Adrenal gland (tissue), 5 donors: ENCODE measurements around the gene SMYD1.

Source experiments
- POLR2A ChIP-seq, 2 donors: fragments of 450-650 bp; IDR thresholded peaks; one replicate each; pipeline ENCODE4 v1.6.1; 2017; ENCODE audit warnings: antibody characterized with exemption in 2 of 2, mild to moderate bottlenecking in 2 of 2, moderate library complexity in 1 of 2
- TF ChIP-seq, protein P1 (sequence below), 6 experiments: fragments of 450-650 bp in 4 of 6; fragments of 200-600 bp in 2 of 6; sonication (generic) in 1 of 6; IDR thresholded peaks; 1 replicate in 5 of 6; 2 replicates in 1 of 6; pipeline versions ENCODE4 v1.5.1 to v1.8.0; 2016 to 2021; ENCODE audit warnings: antibody characterized with exemption in 6 of 6, mild to moderate bottlenecking in 2 of 6, moderate library complexity in 1 of 6
- donor health status: DM: no; HTN: no; CAD: no.

DNA sequence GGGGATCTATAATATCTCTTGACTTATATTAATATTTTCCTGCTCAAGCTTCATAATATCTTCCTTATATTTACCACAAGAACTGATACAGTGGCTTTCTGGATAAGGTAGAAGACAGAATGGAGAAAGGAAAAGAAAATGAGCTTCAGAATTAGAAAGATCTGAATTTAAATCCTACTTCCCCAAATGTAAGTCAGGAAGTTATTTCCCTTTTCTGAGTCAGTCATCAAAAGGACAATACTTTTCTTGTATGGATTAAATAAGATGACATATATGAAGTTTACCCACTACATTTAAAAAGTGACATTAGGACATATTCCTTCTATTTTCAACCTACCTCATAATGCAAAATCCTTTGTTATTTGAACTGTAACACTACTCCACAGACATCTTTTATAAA, 31.0 kb upstream of the SMYD1 start:
- TF ChIP-seq, protein P1, sequence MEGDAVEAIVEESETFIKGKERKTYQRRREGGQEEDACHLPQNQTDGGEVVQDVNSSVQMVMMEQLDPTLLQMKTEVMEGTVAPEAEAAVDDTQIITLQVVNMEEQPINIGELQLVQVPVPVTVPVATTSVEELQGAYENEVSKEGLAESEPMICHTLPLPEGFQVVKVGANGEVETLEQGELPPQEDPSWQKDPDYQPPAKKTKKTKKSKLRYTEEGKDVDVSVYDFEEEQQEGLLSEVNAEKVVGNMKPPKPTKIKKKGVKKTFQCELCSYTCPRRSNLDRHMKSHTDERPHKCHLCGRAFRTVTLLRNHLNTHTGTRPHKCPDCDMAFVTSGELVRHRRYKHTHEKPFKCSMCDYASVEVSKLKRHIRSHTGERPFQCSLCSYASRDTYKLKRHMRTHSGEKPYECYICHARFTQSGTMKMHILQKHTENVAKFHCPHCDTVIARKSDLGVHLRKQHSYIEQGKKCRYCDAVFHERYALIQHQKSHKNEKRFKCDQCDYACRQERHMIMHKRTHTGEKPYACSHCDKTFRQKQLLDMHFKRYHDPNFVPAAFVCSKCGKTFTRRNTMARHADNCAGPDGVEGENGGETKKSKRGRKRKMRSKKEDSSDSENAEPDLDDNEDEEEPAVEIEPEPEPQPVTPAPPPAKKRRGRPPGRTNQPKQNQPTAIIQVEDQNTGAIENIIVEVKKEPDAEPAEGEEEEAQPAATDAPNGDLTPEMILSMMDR (IDR thresholded peaks at IDR 0.05), result no peak
- TF ChIP-seq POLR2A (IDR thresholded peaks at IDR 0.05), result no peak
